GM21390 (cell line): ENCODE data around the gene TFF2.

Experiments
- ATAC-seq: cut with Tn5 transposase; IDR thresholded peaks from one replicate; pipeline ENCODE4 v1.9.1; 2021; ENCODE audit not compliant: unreplicated experiment

The TFF2 gene

DNA sequence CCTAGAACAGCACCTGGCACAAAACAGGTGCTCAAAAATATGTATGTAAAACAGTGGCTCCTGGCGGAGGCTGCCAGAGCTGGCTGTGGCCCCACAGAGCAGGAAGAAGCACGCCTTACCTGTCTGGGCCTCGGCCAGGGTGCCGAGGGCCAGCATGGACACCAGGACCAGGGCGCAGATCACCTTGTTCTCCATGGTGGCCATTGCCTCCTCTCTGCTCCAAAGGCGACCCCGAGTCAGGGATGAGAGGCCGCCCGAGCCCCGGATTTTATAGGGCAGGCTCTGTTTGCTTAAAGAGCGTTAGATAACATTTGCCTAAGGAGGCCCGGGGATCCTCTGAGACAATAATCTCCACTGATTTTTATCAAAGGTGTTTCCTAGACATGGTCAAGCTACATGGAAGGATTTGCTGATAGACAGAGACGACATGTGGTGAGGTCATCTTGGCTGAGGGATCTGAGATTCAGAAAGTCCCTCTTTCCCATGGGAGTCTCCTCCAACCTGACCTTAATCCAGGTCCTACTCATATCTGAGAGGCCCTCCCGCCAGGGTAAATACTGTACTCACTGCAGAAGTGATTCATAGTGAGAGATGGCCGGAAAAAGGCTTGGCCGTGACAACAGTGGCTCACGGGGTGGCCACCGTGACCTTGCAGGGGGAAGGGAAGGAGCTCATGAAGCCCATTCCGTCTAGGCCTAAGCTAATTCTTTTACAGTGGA, 15.7 kb upstream of the TFF2 start, which contains the start of gene TFF1:
TFF1 (minus strand) TSS at position 244 of the 719 bp plus-strand sequence; CDS start at position 204, 40 bp downstream.
- ATAC-seq, result no peak

DNA sequence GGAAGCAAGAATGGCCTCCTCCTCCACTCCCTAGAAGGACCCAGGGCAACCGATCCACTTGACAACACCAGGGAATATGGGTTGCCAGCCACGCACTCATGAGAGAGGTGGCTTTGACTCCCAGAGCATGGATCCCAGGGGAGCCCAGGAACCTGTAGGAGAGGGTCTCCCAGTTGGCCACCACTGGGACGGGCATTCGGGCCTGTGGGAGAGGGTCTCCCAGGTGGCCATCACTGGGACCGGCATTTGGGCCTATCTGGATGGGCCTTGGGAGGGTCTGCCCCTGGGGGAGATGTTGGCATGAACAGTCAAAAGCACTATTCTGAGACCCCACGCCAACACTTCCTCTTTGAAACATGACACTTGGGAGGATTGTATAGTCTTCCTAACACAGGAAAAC, 15.0 kb upstream of the TFF2 start:
- no peak for ATAC-seq

DNA sequence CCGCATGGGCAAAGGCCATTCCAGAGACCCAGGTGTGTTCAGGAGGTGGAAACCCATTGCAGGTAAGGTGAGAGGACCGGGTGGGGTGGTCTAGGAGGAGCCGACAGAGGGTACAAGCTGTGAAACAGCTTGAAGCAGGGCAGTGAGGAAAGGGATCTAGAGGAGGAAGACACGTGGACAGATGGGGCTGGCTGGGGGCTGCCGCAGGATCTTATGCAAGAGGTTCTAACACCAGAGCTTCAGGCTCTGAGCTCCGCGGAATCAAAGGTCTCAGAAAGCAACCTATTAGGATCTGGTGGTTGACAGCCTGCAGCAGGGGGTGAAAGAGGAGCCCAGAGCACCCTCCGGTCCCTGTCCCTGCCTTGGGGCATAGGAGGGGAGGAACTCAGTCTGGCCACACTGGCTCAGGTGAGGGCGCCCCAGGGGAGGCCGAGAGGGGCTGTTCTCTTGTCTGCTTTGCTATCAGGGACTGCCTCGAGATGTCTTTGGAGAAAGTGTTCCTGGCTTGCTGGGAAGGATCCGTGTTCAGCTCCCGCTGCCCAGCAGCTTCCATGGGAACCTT, 13.6 kb upstream of the TFF2 start:
- ATAC-seq, result no peak

DNA sequence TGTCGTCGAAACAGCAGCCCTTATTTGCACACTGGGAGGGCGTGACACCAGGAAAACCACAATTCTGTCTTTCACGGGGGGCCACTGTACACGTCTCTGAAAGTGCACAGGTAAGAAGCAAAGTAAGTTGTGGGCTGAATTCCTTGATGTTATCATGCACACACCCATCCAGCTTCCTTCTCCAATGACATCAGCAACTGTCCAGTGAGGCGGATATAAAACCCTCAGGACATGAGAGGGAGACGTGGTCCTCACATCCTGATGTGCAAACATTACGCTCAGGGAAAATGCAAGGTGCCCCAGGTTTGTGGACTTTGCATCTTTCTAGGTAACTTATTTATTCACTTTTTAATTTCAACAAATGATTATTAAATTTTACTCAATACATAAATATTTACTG, 12.5 kb upstream of the TFF2 start:
- ATAC-seq, result no peak

DNA sequence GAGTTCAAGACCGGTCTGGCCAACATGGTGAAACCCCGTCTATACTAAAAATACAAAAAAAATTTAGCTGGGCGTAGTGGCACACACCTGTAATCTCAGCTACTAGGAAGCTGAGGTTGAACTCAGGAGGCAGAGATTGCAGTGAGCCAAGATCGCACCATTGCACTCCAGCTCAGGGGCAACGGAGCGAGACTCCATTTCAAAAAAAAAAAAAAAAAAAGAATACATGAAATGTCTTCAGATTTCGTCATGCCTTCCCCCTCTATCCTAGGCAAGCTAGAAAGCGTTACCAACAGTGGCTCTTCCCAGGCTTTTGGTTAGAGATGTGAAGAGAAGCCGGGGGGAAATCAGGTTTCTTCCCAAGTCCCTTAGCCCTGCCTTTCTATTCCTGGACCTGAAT, 11.9 kb upstream of the TFF2 start:
- no peak for ATAC-seq

DNA sequence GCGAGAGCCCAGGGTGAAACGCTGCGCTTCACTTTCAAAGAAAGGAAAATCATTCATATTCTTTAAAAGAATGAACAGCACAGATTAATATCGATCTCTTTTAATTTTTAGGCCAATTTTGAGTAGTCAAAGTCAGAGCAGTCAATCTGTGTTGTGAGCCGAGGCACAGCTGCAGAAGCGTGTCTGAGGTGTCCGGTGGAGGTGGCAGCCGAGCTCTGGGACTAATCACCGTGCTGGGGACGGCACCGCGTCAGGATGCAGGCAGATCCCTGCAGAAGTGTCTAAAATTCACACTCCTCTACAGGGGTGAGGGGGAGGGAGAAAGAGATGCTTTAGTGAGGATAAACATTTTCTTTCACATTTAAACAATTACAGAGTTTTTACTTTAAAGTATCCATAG, 11.4 kb upstream of the TFF2 start:
- ATAC-seq, result no peak

DNA sequence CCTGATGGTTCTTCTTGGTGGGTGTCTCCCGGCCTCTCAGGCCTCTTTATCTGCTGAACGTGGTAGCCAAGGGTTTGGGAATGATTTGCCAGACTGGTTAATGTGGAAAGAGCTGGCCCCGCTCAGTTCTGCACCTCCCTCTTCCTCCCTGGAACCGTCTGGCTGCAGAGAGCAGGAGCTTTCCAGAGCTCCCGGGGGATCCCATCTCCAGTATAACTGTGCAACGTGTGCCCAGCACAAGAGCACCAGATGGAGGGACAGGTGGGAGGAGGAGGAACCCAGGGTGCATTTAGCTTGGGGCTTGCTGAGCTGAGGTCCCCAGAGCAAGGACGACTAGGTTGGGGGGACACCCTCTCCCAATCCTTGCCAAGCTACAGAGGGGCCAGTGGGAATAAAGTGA, 10.5 kb upstream of the TFF2 start:
- ATAC-seq, result no peak

DNA sequence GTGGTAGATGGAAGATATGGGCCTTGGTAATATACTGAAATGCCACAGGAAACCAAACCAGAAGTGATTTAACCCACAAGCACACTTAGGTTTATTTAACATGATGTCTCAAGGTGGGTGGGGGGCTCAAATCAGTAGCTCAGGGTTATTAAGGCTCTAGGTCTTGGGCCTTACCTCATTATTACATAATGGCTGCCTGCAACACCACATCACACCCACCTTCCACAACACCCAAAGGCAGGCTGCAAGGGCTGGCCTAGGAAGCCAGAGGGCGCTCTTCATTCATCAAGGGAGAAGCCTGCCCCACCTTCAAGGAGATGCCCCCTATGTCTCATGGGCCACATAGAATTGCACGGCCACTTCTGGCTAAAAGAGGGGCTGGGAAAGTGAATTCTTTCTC, 9.5 kb upstream of the TFF2 start:
- no peak for ATAC-seq

DNA sequence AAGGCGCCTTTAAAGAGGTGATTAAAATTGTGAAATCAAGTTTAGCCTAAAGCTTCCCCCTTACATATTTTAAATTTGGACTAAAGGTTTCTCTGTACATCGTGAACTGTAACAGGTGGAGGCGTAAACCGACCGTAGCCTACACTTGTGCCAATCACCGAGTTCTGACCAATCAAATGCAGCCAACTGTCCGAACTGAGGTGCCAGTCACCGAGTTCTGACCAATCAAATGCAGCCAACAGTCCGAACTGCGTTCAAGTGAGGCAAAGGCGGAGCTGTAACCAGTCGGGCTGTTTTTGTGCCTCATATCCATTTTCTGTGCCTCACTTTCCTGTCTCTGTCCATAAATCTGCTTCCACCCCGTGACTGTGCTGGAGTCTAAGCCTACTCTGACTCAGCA, 8.1 kb upstream of the TFF2 start:
- no peak for ATAC-seq

DNA sequence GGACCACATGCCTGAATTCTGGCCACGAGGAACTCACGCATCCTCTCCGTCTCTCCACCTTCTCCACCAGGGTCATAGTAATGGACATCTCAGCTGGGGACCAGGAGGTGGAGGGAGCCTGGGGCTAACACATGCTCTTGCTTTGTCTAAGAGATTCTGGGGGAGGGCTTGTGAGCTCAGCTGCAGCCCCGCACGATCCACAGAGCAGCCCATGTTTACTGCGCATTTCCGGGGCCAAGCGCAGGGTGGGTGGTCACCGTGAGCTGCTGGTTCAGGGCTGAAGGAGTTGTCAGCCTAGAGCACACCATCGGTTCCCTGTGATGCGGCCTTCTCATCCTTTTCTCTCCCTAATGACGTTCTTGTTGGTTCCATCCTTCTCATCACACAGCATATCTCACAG, 7.5 kb upstream of the TFF2 start:
- no peak for ATAC-seq

DNA sequence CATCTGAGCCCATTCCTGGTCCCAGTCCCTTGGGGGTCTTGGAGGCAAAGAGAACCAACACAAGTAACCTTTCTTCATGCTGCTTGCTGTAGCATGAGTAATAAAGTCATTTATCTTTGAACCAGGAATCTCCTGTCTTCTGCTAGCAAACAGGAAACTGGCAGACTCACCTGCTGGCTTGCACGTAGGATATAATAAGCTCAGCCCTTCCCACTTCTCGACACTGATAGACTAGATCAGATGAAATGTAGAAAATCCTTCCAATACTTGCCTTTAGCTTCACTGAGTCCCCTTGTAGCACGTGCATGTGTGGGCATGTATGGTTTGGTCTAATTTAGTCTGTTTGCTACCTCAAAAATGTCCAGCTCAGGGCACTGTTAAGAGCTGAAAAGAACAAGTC, 6.5 kb upstream of the TFF2 start:
- ATAC-seq, result no peak

DNA sequence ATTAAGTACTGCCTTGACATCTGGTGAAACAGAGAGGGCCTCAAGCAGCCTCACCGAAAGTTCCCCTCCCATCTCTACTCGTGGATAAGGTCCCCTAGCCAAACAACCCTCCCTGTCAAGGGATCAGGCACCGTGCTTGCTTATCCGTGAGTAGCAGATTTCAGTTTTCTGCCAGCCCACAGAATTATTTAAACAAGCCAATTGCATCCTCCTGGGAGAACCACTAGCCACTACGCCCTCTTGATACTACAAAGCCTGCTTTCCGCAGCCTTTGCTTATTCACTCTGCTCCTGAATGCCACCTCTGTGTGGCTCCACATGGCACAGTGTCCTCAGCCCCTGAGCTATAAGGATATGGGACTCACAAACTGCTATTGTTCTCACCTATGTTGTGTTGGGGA, 5.9 kb upstream of the TFF2 start:
- no peak for ATAC-seq

DNA sequence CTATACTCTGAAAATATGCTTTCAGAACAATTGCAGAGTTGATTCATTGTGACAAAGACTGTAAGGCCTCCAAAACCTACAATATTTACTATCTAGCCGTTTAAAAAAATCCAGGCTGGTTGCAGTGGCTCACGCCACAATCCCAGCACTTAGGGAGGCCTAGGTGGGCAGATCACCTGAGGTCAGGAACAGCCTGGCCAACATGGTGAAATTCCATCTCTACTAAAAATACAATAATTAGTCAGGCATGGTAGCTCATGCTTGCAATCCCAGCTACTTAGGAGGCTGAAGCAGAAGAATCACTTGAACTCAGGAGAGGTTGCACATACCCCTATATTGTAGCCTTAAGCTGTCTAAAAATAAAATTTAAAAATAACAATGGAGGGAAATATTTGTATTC, 5.3 kb upstream of the TFF2 start:
- ATAC-seq, result no peak

DNA sequence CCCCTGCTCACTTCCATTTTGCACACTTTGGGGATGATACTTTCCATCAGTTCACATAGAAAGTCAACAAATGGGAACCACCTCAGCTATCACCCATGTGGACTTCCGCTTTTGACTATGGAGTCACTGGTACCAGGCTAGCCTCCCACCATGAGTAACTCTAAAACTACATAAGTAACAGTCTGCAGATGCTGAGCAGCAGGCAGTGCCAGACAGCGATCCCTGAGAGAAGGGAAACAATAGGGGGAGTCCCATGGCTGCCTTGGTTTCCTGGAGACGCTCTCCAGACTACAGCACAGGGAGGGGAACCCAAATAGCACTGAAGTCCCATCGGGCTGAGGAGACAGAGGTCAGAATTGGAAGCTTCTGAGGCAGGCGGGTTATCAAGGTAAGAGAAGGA, 2.8 kb upstream of the TFF2 start:
- no peak for ATAC-seq

DNA sequence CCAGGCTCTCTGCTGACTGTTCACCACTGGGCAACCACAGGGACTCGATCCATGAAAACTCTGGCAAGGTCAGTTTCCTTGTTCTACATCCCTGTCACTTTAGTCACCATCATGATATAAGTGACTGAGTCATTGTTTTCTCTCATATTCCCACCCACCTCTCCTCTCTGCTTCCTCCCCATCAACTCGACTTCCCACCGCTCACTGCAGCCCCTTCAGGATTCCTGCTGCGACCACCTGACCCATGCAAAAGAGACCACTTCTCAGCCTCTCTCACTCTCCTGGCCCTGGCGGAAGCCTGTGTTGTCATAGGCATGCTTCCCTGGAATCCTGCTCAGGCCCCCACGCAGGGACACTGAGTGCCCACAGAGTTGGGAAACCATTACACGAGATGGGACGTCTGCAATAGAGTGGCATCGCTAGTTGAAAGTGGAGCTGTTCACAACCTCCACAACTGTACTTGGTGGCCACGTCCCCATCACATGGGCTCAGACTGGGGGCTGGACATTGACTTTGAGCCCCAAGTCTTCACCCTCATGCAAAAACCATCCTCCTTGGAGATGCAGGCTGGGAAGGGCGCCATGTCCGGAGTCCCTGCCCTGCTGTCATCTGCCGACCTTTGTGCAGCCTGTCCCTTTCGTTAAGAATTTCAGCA, 1.8 kb upstream of the TFF2 start:
- ATAC-seq, result no peak

DNA sequence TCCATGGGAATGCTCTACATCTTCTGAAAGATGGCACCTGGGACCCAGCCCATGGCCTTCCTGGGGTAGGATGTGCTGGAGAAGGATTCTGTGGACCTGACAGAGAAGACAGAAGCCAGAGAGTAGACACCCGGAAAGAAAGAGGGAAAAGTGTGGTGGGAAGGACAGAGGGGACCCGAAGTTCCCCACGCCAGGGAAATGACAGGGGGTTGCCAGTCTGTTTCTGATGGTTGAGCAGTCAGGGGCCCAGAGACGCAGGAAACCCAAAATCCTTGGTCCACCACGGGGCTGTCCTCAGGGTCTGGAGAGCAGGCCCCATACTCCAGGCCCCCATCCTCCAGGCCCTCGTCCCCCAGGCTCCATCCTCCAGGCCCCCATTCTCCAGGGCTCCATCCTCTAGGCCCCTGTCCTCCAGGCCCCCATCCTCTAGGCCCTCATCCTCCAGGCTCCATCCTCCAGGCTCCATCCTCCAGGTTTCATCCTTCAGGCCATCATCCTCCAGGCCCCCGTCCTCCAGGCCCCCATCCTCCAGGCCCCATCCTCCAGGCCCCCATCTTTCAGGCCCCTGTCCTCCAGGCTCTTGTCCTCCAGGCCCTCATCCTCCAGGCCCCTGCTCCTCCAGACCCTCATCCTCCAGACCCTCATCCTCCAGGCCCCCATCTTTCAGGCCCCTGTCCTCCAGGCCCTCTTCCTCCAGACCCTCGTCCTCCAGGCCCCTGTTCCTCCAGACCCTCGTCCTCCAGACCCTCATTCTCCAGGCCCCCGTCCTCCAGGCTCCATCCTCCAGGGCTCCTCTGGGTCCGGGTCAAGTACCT, 1.0 kb upstream of the TFF2 start:
- no peak for ATAC-seq

DNA sequence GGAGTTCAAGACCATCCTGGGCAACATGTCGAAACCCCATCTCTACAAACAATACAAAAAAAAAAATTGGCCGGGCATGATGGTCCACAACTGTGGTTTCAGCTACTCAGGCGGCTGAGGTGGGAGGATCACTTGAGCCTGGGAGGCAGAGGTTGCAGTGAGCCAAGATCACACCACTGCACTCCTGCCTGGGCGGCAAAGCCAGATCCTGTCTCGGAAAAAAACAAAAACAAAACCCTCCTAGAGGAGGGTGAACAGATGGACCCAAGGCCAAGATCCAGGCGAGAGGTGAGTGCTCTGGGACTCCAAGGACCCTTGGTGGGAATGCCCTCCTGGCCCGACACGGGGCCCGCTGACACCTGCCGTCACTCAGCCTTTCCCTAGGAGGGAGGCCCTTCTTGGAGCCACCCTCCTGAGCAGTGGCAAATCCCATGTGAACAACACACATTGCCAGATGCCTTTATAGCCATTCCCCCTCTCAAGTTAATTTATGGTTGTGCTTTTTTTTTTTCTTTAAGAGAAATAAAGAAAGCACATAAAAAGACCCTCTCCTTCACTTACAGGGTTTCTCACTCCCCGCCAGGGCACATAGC, 380 bp downstream of the TFF2 start:
- no peak for ATAC-seq

DNA sequence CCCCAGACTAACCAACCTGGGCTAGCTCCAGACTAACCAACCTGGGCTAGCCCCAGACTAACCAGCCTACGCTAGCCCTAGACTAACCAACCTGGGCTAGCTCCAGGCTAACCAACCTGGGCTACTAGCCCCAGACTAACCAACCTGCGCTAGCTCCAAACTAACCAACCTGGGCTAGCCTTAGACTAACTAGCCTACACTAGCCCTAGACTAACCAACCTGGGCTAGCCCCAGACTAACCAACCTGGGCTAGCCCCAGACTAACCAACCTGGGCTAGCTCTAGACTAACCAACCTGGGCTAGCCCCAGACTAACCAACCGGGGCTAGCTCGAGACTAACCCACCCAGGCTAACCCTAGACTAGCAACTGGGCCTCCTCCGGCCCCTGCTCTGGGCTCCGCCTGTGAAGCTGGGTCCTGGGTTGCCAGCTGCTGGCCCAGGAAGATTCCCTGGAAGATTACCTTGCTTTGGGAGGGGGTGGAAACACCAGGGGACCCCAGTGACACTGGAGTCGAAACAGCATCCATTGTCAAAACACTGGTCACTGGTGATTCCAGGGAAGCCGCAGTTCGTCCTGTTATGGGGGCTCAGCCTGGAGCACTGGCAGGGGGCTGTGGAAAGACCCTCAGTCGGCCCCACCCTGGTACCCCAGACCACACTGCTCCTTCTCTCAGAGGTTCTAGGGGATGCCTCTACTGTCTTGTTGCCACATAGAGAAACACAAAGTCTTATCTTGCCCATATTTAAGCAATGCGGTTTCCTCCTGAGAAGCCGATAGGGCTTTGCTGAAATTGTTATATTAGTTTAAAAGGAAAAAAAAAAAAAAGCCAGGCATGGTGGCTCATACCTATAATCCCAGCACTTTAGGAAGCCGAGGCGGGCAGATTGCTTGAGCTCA, 1.1 kb downstream of the TFF2 start:
- ATAC-seq, result no peak

DNA sequence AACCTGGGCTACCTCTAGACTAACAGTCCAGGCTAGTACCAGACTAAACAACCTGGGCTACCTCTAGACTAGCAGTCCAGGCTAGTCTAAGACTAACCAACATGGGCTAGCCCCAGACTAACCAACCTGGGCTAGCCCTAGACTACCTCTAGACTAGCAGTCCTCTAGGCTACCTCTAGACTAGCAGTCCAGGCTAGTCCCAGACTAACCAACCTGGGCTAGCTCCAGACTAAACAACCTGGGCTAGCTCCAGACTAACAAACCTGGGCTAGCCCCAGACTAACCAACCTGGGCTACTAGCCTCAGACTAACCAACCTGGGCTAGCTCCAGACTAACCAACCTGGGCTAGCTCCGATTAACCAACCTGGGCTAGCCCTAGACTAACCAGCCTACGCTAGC, 2.0 kb downstream of the TFF2 start:
- no peak for ATAC-seq

DNA sequence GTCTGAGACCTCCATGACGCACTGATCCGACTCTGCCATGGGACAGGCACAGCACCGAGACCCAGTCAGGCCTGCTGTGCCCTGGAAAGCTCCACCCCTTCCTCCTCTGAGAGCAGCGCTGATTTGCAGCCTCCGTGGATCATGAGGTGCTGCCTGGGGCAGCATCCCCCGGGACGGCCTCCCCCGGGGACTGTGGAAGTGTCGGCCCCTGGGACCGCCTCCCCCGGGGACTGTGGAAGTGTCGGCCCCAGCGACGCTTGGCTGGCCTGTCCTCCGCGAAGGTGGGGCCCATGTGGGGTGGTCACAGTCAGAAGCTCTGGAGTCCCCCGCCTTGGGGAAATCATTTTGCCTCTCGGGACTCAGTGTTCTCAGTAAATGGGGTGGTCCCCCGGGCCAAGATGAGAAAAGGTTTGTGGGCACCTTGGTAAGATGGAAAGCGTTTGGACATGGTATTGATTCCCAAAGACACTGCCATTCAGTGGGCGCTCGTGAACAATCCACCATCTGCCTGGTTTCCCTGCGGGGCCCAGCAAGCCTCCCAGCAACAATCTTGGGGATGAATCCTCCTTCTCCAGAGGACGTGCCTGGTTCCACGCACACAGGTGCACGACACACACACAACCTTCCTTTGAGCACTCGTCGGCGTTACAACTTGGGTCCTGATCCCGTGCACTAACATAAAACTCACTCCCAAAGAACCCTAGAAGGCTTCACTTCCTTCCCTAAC, 3.0 kb downstream of the TFF2 start:
- ATAC-seq, result no peak
